ENCODE results near the gene ADAMTS1.

GRCh38 chr21:26806801-26807295 is 38.4 kb downstream of the ADAMTS1 start:
- TF ChIP-seq CTCF (IDR thresholded peaks at IDR 0.05; ENCODE audit: poor library complexity) (no peak), EZH2phosphoT487 (IDR thresholded peaks at IDR 0.05; ENCODE audit: low read depth, severe bottlenecking, unreplicated experiment) (no peak)
